HUDEP-2 (cell line): Measurements from ENCODE around the gene BTBD2.
"Not testable (repeated sequence)": the region's sequence is repeated elsewhere in the genome, so short reads cannot be mapped to it uniquely, and the experiment has no call there.

Source experiments
- DNase-seq, 76 experiments: peaks; one replicate each; lab custom pipeline; 2025; ENCODE audit not compliant: unreplicated experiment in 76 of 76; lab: John Stamatoyannopoulos, UW

Gene BTBD2

DNA sequence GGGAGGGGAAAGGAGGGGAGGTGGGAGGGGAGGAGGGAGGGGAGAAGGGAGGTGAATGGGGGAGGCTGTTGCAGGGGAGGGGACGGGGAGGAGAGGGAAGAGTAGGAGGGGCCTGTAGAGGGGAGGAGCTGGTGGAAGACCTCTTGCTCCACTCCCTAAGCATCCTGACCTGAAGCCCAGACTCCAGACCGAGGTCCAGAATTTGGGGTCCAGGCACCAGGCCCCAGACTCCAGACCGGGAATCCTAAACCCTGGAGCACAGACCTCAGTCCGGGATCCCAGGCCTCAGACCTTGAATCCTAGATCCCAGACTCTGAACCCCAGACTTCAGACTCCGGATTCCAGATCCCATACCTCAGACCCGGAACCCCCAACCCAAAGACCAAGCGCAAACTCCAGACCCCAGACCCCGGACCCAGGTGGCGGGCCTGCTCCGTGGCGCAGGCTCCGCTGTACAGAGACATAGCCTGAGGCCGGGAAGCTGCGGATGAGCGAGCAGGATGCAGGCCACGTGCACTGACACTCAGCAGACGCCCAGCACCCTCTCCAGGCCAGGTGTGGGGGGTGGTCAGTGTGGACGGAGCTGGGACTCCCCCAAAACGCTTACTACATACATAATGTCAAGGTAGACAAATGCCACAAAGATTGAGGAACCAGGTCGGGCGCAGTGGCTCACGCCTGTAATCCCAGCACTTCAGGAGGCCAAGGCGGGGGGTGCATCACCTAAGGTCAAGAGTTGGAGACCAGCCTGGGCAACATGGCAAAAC, 710 bp upstream of the BTBD2 start:
- DNase-seq = peak in 46 of 76 experiments; percentile 11 to 70 (median 46)

DNA sequence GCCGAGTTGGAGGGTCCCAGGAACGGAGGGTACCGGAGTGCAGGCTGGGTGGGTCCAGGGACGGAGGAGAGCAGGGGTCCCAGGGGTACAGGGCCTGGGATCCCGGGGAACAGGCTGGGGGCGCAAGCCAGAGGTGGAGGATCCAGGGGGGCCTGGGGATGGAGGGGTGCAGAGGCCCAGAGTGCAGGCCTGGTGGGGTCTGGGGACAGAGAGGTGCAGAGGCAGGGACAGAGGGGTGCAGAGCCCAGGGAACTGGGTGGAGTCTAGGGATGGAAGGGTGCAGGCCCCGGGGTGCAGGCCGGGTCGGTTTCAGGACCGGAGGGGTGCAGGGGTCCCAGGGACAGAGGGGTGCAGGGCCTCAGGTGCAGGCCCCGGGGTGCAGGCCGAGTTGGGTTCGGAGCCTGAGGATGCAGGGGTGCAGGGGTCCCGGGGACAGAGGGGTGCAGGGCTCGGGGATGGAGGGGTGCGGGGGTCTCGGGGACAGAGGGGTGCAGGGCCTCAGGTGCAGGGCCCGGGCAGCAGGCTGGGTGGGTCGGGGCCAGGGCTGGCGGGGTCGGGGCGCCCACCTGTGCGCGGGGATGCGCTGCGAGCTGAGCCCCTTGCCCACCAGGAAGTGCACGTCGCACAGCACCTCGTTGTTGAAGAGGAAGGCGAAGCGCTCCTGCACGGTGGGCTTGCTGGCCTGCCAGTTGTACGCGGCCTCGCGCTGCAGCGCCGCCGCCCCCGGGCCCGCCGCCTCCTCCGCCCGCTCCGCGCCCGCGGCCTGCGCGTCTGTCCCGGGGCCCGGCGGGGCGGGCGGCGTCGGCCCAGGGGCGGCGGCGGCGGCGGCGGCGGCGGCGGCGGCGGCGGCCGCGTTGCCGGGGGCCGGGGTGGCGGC, 545 bp downstream of the BTBD2 start:
- DNase-seq = no peak

DNA sequence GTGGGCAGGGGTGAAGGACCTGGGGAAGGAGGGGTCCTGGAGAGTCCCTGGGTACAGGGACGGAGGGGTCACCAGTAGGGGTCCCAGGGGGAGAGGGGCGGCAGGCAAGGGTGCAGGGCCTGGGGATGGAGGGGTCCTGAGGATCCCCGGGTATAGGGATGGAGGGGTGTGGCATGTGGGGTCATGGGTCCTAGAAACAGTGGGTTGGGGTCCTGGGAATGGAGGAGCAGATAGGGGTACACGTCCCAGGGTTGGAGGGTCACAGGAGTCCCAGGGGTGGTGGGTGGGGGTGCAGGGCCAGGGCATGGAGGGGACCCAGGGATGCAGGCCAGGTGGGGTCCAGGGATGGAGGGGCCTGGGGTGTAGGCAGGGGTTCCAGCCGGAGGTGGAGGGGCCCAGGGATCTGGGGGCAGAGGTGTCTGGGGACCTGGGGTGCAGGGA, 1.4 kb downstream of the BTBD2 start:
- DNase-seq = no peak

DNA sequence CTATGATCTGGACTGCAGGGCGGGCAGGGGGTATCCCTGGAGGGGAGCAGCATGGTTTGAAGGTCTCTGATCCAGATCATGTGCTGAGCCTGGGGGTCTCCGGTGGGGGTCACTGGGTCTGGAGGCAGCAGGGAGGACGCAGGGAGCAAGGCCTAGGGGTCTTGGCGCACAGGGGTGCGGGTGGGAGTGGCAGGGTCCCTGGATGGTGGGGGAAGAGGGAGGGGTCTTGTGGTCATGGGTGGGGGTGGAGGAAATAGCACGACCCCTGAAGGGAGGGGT, 1.9 kb downstream of the BTBD2 start:
- DNase-seq = no peak

DNA sequence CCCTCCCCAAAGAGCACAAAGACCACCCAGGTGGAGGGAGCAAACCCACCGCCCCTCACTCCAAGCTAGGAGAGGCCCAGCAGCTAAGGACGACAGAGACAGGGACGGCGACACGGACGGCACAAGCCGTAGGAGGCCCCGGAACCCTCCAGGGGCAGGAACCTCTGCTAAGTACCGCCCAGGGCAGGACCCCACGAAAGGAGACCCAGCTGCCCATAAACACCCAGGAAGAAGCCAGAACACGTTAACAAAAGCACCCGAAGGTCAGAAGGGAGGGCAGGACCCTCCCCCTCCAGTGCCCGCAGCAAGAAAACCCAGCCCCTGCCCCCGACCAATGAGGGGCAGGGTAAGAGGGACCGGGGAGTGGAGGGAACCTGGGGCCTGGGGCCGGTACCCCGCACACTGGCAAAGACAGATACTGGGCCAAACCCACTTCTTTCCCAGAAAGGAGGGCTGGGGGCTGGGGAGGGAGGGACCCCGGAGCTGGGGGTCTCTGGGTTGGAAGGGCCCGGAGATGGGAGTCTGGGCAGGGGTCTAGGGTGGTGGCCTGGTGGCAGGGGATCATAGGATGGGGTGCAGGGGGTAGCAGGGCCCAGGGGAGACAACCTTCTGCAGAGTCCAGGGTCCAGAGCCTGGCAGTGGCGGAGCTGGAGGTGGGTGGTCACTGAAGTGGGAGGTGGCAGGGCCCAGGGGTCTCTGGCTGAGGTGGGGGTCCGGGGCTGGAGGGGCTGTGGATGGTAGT, 2.4 kb downstream of the BTBD2 start:
- no peak for DNase-seq

DNA sequence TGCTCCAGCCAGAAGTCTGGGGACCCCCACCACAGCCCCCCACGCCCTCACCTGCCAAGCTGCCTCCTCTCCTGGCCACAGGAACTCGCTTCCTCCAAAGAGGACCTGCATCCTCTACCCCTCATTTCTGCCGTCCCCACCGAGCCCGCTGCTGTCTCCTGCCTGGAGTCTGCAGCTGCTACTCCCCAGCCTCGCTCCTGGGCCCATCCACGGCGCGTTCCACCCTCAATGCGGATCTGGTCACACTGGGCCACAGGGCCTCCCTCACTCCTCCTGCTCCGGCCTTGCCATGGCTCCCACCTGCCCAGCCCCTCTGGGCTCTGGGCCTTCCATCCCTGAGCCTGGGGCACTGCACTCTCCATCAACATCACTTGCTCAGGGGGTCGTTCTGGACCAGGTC, 4.3 kb downstream of the BTBD2 start:
- DNase-seq = no peak

DNA sequence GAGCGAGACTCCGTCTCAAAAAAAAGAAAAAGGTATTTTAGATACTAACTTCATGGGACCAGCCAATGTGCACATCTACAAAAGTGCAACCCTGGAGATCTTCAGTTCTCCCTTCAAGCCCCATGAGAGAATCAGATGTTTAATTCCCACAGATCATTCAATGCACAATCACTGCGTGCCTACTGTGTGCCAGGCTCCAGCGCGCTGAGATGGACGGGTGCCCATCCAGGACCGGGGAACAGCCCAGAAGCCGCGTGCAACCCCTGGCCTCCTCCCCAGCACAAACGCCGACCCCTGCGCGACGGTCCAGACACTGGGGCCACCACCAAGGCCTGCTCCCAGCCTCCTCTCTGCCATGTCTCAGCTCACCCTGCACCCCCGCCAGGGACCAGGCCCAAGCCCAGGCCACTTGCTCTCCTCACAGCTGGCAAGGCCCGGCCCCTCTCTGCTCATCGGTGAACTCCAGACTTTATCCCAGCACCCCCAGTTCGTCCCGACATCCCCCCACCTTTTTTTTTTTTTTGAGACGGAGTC, 5.3 kb downstream of the BTBD2 start:
- DNase-seq = no peak

DNA sequence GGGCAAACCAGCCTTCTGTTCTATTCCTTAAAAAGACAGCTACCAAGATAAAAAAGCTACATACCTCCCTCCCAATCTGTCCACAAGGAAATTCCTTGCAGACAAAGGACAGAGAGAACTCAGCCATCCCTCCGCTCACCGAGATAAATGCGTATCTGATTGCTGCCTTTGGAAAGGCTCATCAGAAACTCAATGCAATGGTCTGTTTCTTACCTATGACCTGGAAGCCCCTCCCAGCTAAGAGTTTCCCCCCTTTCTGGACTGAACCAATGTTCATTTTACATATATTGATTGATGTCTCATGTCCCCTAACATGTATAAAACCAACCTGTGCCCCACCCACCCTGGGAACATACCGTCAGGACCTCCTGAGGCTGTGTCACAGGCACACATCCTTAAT, 11.6 kb downstream of the BTBD2 start:
- DNase-seq = no peak

DNA sequence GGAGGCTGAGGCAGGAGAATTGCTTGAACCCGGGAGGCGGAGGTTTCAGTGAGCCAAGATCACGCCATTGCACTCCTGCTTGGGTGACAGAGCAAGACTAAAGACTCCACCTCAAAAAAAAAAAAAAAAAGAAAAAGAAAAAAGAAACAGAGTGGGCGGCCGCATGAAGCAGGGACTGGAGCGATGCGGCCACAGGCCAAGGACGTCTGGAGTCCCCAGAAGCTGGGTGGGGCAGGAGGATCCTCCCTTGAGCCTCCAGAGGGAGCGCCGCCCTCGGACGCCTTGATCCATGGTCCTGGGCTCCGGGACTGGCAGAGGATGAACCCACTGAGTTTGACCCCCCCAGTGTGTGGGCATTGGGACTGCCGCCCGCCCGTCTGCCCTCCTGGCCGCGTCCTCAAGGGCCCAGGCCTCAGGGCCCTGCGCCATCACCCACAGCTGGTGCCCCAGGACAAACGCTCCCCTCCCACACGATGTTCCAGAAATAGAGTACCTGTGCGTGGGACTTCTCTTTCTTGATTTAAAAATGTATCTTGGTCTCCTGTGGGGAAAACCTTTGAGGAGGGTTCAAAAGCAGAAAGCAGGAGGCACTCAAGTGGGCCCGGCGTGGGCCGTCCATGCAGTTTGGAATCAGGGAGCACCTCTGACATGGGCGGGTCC, 15.5 kb downstream of the BTBD2 start:
- DNase-seq = no peak

DNA sequence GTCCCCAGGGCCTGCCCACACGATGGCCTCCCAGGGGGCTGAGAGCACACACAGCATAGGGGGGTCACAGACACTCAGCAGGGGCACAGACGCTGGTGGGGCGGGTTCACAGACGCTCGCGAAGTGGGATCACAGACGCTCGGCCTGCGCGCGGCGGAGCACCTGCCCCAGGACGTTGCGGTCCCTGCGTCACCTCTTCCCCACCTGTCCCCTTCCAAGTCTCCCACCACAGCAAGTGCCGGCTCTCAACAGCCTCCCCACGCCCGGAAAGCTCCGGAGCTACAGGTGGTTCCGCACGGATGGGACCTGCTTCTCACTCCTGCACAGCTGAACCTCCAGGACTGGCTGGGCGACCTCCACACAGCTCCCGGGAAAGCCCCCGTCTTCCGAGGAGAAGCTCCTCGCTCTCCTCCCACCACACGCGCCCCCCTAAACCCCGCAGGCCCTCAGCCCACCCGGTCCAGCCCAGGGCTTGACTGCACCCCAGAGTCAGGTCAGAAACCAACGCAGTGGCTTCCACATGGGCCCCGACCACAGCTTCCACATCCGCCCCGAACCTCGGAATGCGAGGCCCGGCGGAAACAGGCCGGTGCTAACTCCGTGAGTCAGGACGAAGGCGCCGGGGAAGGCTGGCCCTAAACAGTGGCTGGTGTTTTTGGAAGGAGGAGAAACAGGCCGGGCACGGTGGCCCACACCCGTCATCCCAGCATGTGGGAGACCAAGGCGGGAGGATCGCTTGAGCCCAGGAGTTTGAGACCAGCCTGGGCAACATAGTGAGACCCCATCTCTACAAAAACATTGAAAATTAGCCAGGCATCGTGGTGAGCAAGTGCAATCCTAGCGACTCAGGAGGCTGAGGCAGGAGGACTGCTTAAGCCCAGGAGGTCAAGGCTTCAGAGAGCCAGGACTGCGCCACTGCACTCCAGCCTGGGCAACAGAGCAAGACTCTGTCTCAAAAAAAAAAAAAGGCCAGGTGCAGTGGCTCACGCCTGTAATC, 16.5 kb downstream of the BTBD2 start:
- DNase-seq = no peak

DNA sequence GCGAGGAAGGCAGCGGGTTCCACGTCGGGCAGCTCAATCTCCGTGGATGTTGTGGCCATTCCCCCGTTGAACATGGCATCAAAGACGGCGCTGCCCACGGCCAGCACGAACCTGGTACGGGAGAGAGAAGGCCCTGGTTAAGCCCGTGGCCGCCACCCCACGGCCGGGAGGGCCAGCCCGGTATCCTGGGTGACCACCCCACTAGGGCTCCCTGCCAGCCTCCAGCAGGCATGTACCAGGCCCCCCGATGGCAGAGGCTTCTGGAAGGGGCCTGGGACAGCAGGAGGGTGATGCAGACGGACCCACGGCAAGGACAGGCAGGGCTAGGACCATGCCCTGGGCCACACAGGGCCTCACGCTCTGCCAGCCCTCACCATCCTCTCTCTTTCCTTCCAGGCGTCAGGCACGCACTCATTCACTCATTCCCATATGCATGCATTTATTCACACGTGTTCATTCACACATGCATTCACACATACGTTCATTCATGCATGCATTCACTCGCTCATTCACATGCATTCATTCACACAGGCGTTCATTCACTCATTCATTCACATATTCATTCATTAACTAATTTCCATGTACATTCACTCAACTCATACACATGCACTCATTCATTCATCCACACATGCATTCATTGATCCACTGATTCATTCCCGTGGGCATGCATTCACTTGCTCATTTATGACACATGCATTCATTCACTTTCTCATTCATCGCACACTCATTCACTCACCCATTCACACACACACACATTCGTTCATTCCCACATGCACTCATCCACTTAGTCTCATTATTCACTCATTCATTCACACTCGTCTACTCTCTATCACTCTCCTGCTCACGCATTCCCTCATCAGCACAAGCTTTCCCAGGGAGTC, 17.9 kb downstream of the BTBD2 start:
- no peak for DNase-seq

DNA sequence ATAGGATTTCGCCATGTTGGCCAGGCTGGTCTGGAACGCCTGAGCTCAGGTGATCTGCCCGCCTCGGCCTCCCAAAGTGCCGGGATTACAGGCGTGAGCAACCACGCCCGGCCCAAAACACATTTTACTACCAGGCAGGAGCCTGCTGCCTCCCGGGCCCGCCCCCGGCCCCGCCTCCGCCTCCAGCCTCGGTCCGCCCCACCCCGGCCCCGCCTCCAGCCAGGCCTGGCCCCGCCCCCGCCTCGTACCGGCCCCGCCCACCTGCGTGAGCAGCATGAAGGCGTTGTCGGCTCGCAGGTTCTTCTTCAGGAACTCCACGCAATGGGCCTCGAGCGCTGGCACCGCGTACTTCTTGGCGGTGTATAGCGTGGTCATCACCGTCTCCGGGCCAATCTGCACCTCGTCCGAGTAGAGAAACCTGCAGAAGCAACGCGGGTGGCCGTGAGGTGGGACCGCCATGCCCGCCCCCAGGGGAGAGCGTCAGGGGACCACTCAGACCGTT, 22.7 kb downstream of the BTBD2 start:
- DNase-seq = peak in 29 of 76 experiments; percentile 12 to 59 (median 31)

DNA sequence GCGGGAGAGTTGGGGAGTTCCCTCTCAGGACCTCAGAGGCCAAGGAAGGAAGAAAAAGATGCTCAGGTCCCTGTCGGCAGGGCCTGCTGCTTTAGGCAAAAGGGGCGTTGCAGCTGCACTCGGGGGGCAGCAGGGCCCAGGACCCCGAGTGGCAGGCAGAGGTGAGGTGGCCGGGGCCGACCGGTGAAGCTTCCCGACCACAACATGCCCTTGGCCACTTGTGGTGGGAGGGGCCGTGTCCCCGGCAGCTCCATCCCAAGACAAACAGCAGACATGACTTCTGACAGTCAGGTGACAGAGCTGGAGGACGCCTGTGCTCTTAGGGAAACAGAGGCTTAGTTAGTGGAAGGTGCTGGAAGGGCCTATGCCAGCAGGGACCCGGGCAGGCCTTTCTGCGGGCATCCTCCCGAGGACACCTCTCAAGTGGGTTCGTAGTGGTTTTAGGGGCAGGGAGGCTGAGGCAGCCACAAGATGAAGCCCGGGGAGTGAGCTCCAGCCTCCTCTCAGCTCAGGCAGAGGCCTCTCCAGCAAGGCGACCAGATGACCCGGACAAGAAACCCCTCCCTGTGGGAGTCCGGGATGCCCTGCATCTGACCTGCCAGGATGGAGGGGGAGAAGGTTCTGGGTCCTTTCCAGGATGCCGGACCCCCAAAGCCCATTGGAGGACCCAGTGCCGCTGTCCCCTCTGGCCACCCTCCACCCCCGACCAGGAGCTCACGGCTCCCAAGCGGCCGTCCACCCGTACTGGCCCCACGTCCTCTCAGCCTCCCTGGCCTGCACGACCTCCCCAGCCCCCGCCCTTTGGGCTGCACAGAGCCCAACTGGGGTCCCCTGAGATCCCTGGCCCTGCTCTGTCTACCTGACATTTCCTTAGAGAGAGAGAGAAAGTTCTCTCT, 24.2 kb downstream of the BTBD2 start:
- no peak for DNase-seq

DNA sequence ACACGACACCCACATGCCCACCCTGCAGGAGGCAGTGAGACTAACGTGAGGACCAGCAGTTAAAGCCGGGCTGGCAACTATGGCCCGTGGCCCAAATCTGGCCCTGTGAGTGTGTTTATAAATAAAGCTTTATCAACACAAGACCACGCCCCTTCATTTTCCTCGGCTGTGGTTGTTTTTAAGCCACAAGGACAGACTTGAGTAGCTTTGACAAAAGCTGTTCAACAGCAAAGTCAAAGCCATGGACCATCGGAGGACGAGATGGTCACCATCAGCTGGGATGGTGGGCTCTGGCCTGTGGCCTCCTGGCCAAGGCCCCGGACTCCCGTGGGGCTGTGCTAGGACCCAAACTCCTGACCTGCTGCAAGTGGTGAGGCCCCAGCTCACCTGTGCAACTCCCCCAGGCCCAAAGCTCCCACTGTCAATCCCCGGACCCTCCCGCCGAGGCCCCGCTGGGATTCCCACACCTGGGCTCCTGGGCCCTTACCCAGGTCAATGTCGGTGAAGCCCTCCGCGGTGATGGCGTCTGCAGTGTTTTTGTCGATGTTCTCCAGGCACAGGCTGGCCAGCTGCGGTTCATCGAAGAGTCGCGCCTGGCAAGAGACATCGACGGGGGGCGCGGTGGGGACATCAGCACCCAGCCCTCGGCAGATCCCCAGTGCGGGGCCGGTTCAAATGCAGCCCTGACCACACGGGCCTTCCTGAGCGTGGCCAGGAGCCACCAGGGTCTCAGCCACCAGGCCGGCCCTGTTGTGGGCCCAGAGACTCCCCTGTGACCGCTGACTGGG, 25.1 kb downstream of the BTBD2 start:
- DNase-seq = no peak

DNA sequence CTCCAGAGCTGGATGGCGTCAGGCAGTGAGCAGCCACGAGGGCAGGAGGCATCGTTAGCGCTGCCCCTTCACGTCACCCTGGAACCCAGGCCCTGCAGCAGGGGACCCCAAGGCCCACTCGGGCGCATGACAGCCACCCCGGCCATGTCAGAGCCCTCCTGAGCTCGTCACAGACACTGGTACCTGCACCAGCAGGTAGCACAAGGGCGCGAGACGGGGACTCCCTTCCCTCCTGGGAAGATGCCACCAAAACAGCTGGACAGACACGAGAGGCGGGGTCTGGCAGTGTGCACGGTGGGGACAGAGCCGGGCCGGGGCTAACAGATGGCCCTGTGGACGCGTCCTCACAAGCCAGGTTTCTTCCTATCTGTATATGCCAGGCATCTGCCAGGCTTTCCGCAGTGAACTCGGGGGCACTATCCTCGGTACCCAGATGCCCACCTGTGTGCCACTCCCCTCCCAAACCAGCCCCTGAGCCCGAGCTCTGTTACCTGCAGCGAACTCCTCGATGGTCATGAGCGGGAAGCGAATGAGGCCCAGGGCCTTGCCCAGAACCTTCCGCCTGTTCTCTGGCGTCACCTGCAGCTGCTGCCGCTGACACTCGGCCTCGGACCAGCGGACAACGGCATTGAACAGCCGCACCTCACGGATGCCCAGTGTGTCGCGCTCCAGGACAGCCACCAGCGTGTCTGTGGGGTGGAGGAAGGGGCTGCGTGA, 25.8 kb downstream of the BTBD2 start:
- no peak for DNase-seq

DNA sequence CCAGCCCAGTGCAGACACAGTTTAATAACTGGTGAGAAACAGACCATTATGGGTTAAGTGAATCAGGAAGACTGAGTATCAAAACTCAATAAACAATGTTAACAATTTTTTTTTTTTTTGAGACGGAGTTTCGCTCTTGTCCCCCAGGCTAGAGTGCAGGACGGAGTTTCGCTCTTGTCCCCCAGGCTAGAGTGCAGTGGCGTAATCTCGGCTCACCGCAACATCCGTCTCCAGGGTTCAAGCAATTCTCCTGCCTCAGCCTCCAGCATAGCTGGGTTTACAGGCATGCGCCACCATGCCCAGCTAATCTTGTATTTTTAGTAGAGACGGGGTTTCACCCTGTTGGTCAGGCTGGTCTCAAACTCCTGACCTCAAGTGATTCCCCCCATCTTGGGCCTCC, 27.1 kb downstream of the BTBD2 start:
- DNase-seq = not testable (repeated sequence)
